C4-2B (cell line): ENCODE data around the gene ARHGEF4.

Source experiments
- H3K27ac ChIP-seq: fragments of 450-650 bp; 2 replicates; pipeline ENCODE4 v1.5.1; 2017
- CTCF ChIP-seq: fragments of 450-650 bp; conservative IDR thresholded peaks from 2 replicates; pipeline ENCODE4 v1.5.1; 2017; ENCODE audit warnings: mild to moderate bottlenecking
- ZFX ChIP-seq: fragments of 450-650 bp; IDR thresholded peaks from 2 replicates; pipeline ENCODE4 v1.6.1; 2017

ARHGEF4 gene

GRCh38 chr2:130998561-130998960 is 161.8 kb downstream of the ARHGEF4 start:
- TF ChIP-seq ZFX (no peak), CTCF (no peak)
- H3K27ac ChIP-seq: no peak overlapping the region

GRCh38 chr2:131004446-131005209 is 167.9 kb downstream of the ARHGEF4 start:
- H3K27ac ChIP-seq: no peak overlapping the region
- TF ChIP-seq ZFX (no peak), CTCF (no peak)

GRCh38 chr2:131005216-131005935 is 168.7 kb downstream of the ARHGEF4 start:
- no peak overlapping the region for H3K27ac ChIP-seq
- TF ChIP-seq ZFX (no peak), CTCF (no peak)

GRCh38 chr2:131006561-131006960 is 169.8 kb downstream of the ARHGEF4 start:
- no peak for TF ChIP-seq ZFX
- H3K27ac ChIP-seq: no peak overlapping the region

- H3K27ac ChIP-seq: no peak overlapping the region
- TF ChIP-seq ZFX (no peak), CTCF (no peak)
Observed at GRCh38 chr2:131008967-131009366, 172.3 kb downstream of the ARHGEF4 start.

- H3K27ac ChIP-seq: no peak overlapping the region
- TF ChIP-seq CTCF (no peak), ZFX (no peak)
Observed at GRCh38 chr2:131009713-131010475, 173.2 kb downstream of the ARHGEF4 start.

GRCh38 chr2:131010566-131010965 is 173.9 kb downstream of the ARHGEF4 start:
- TF ChIP-seq ZFX (no peak), CTCF (no peak)
- no peak overlapping the region for H3K27ac ChIP-seq
